ENCODE measurements around the gene ATP1A4.

ATP1A4 gene

GRCh38 chr1:160225345-160225744 is 73.9 kb downstream of the ATP1A4 start:
- TF ChIP-seq EZH2phosphoT487 (IDR thresholded peaks at IDR 0.05; ENCODE audit: borderline replicate concordance, low read length) (no peak), CTCF (IDR thresholded peaks at IDR 0.05; ENCODE audit: low read depth, low read length, poor library complexity, severe bottlenecking) (no peak)
- Histone ChIP-seq H3K79me2 (ENCODE audit: control insufficient read depth, low read length) (no peaks in the 10 kb centered on the region), H3F3A (ENCODE audit: control insufficient read depth, insufficient read depth) (peaks cover 5% of the 10 kb centered on the region; the same call in 1 of the 2 replicates), H3K4me3 (ENCODE audit: low read length) (no peak overlapping the region), H3K4me1 (ENCODE audit: control insufficient read depth, low read length) (no peaks in the 10 kb centered on the region), H3K9me3 (ENCODE audit: control insufficient read depth, insufficient read depth, low read length) (no peaks in the 10 kb centered on the region), H3K27ac (ENCODE audit: low read depth, low read length) (no peak overlapping the region), H3K27me3 (ENCODE audit: control insufficient read depth, low read length) (no peaks in the 10 kb centered on the region), H3K36me3 (ENCODE audit: control insufficient read depth, low read length) (peaks cover 94% of the 10 kb centered on the region), H4K20me1 (ENCODE audit: control insufficient read depth, insufficient read depth, low read depth, low read length) (no peaks in the 10 kb centered on the region), H3K4me2 (ENCODE audit: low read length) (no peak overlapping the region), H3K9me2 (replicated peaks; ENCODE audit: control insufficient read depth, low read length) (no peaks in the 10 kb centered on the region)

GRCh38 chr1:160226623-160227022 is 75.2 kb downstream of the ATP1A4 start:
- Histone ChIP-seq H3K9me3 (ENCODE audit: control insufficient read depth, insufficient read depth, low read length) (no peaks in the 10 kb centered on the region), H3F3A (ENCODE audit: control insufficient read depth, insufficient read depth) (peaks cover 5% of the 10 kb centered on the region; the same call in 1 of the 2 replicates), H3K36me3 (ENCODE audit: control insufficient read depth, low read length) (peaks cover 94% of the 10 kb centered on the region), H3K27me3 (ENCODE audit: control insufficient read depth, low read length) (no peaks in the 10 kb centered on the region), H3K27ac (ENCODE audit: low read depth, low read length) (no peak overlapping the region), H3K9me2 (replicated peaks; ENCODE audit: control insufficient read depth, low read length) (no peaks in the 10 kb centered on the region), H3K4me3 (ENCODE audit: low read length) (no peak overlapping the region), H3K4me1 (ENCODE audit: control insufficient read depth, low read length) (no peaks in the 10 kb centered on the region), H3K79me2 (ENCODE audit: control insufficient read depth, low read length) (no peaks in the 10 kb centered on the region), H3K4me2 (ENCODE audit: low read length) (no peak overlapping the region), H4K20me1 (ENCODE audit: control insufficient read depth, insufficient read depth, low read depth, low read length) (no peaks in the 10 kb centered on the region)
- no peak for TF ChIP-seq EZH2phosphoT487 (IDR thresholded peaks at IDR 0.05; ENCODE audit: borderline replicate concordance, low read length)
- TF ChIP-seq CTCF (IDR thresholded peaks at IDR 0.05; ENCODE audit: low read depth, low read length, poor library complexity, severe bottlenecking) = no peak

- TF ChIP-seq EZH2phosphoT487 (IDR thresholded peaks at IDR 0.05; ENCODE audit: borderline replicate concordance, low read length) (no peak), CTCF (IDR thresholded peaks at IDR 0.05; ENCODE audit: low read depth, low read length, poor library complexity, severe bottlenecking) (no peak)
- Histone ChIP-seq H3K4me1 (ENCODE audit: control insufficient read depth, low read length) (no peaks in the 10 kb centered on the region), H3K4me2 (ENCODE audit: low read length) (no peak overlapping the region), H3K9me2 (replicated peaks; ENCODE audit: control insufficient read depth, low read length) (no peaks in the 10 kb centered on the region), H3K36me3 (ENCODE audit: control insufficient read depth, low read length) (peaks cover 94% of the 10 kb centered on the region), H3F3A (ENCODE audit: control insufficient read depth, insufficient read depth) (peaks cover 1% of the 10 kb centered on the region; the same call in 1 of the 2 replicates), H4K20me1 (ENCODE audit: control insufficient read depth, insufficient read depth, low read depth, low read length) (no peaks in the 10 kb centered on the region), H3K9me3 (ENCODE audit: control insufficient read depth, insufficient read depth, low read length) (no peaks in the 10 kb centered on the region), H3K27ac (ENCODE audit: low read depth, low read length) (no peak overlapping the region), H3K79me2 (ENCODE audit: control insufficient read depth, low read length) (no peaks in the 10 kb centered on the region), H3K4me3 (ENCODE audit: low read length) (no peak overlapping the region), H3K27me3 (ENCODE audit: control insufficient read depth, low read length) (no peaks in the 10 kb centered on the region)
Observed at GRCh38 chr1:160227034-160227433, 75.6 kb downstream of the ATP1A4 start.

Data from DOHH2 (cell line).